ENCODE measurements around the gene MAN1C1.

MAN1C1 gene

GRCh38 chr1:25610822-25611630 is 5.6 kb upstream of the MAN1C1 start:
- ATAC-seq, result no peak
- no peak for TF ChIP-seq ZC3H10 (CRISPR knock-in tag; IDR thresholded peaks at IDR 0.05)
- TF ChIP-seq TCF4 (CRISPR knock-in tag; IDR thresholded peaks at IDR 0.05; ENCODE audit: borderline replicate concordance), result no peak
- no peak for TF ChIP-seq TOX (CRISPR knock-in tag; IDR thresholded peaks at IDR 0.05; ENCODE audit: borderline replicate concordance)
- no peak for TF ChIP-seq SNAI2 (CRISPR knock-in tag; IDR thresholded peaks at IDR 0.05)
- no peak for TF ChIP-seq ZFP30 (CRISPR knock-in tag; IDR thresholded peaks at IDR 0.05)
- TF ChIP-seq CREB5 (CRISPR knock-in tag; IDR thresholded peaks at IDR 0.05; ENCODE audit: low read depth), result no peak
- no peak for TF ChIP-seq ZNF70 (CRISPR knock-in tag; IDR thresholded peaks at IDR 0.05)
- TF ChIP-seq CSRNP3 (CRISPR knock-in tag; IDR thresholded peaks at IDR 0.05), result no peak
- TF ChIP-seq ZFP3 (CRISPR knock-in tag; IDR thresholded peaks at IDR 0.05), result no peak
- no peak for TF ChIP-seq PPARA (CRISPR knock-in tag; IDR thresholded peaks at IDR 0.05; ENCODE audit: borderline replicate concordance)
- TF ChIP-seq GLIS3 (CRISPR knock-in tag; IDR thresholded peaks at IDR 0.05), result no peak
- TF ChIP-seq ZNF8 (CRISPR knock-in tag; IDR thresholded peaks at IDR 0.05), result no peak
- TF ChIP-seq ZNF565 (CRISPR knock-in tag; conservative IDR thresholded peaks at IDR 0.05; ENCODE audit: low read depth), result no peak

GRCh38 chr1:25611843-25612242 is 4.7 kb upstream of the MAN1C1 start:
- ATAC-seq, result no peak
- TF ChIP-seq ISL1 (CRISPR knock-in tag; IDR thresholded peaks at IDR 0.05), result no peak
- no peak for TF ChIP-seq ZFP30 (CRISPR knock-in tag; IDR thresholded peaks at IDR 0.05)
- TF ChIP-seq BACH2 (CRISPR knock-in tag; IDR thresholded peaks at IDR 0.05; ENCODE audit: borderline replicate concordance), result no peak
- no peak for TF ChIP-seq ZFP3 (CRISPR knock-in tag; IDR thresholded peaks at IDR 0.05)
- TF ChIP-seq ARNTL (CRISPR knock-in tag; IDR thresholded peaks at IDR 0.05; ENCODE audit: borderline replicate concordance, low read depth), result no peak
- no peak for TF ChIP-seq ZNF70 (CRISPR knock-in tag; IDR thresholded peaks at IDR 0.05)
- TF ChIP-seq CREB5 (CRISPR knock-in tag; IDR thresholded peaks at IDR 0.05; ENCODE audit: low read depth), result no peak
- TF ChIP-seq ESRRG (CRISPR knock-in tag; IDR thresholded peaks at IDR 0.05), result no peak

- TF ChIP-seq CSDC2 (CRISPR knock-in tag; IDR thresholded peaks at IDR 0.05) (no peak), SNAI2 (CRISPR knock-in tag; IDR thresholded peaks at IDR 0.05) (no peak), ESRRG (CRISPR knock-in tag; IDR thresholded peaks at IDR 0.05) (no peak)
- ATAC-seq, result no peak
Observed at GRCh38 chr1:25612421-25612820, 4.2 kb upstream of the MAN1C1 start.

GRCh38 chr1:25613091-25613490 is 3.5 kb upstream of the MAN1C1 start:
- no peak for ATAC-seq
- TF ChIP-seq ISL1 (CRISPR knock-in tag; IDR thresholded peaks at IDR 0.05), result no peak
- no peak for TF ChIP-seq BACH2 (CRISPR knock-in tag; IDR thresholded peaks at IDR 0.05; ENCODE audit: borderline replicate concordance)
- no peak for TF ChIP-seq ZC3H10 (CRISPR knock-in tag; IDR thresholded peaks at IDR 0.05)
- no peak for TF ChIP-seq ESRRG (CRISPR knock-in tag; IDR thresholded peaks at IDR 0.05)
- TF ChIP-seq ZFP30 (CRISPR knock-in tag; IDR thresholded peaks at IDR 0.05), result no peak
- no peak for TF ChIP-seq TOX (CRISPR knock-in tag; IDR thresholded peaks at IDR 0.05; ENCODE audit: borderline replicate concordance)
- TF ChIP-seq ZNF8 (CRISPR knock-in tag; IDR thresholded peaks at IDR 0.05), result no peak
- TF ChIP-seq RARB (CRISPR knock-in tag; IDR thresholded peaks at IDR 0.05), result no peak
- TF ChIP-seq OSR1 (CRISPR knock-in tag; IDR thresholded peaks at IDR 0.05), result no peak
- TF ChIP-seq GLIS3 (CRISPR knock-in tag; IDR thresholded peaks at IDR 0.05), result no peak
- no peak for TF ChIP-seq CREB5 (CRISPR knock-in tag; IDR thresholded peaks at IDR 0.05; ENCODE audit: low read depth)
- TF ChIP-seq TSHZ2 (CRISPR knock-in tag; IDR thresholded peaks at IDR 0.05), result no peak
- no peak for TF ChIP-seq TCF4 (CRISPR knock-in tag; IDR thresholded peaks at IDR 0.05; ENCODE audit: borderline replicate concordance)

Measured in SK-N-SH treated with all-trans-retinoic acid at 6 μM for 48 hours (cell line).